ENCODE results near the gene C1orf216.
"Not testable (repeated sequence)": the region's sequence is repeated elsewhere in the genome, so short reads cannot be mapped to it uniquely, and the experiment has no call there.

C1orf216 gene, protein sequence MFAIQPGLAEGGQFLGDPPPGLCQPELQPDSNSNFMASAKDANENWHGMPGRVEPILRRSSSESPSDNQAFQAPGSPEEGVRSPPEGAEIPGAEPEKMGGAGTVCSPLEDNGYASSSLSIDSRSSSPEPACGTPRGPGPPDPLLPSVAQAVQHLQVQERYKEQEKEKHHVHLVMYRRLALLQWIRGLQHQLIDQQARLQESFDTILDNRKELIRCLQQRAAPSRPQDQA

GRCh38 chr1:35718492-35719336 lies at the start of gene C1orf216:
Gene C1orf216 (minus strand): TSS chr1:35718884. CDS start chr1:35716321, 2,563 bp downstream.
- DNase-seq, result peak; percentile 79

DNA sequence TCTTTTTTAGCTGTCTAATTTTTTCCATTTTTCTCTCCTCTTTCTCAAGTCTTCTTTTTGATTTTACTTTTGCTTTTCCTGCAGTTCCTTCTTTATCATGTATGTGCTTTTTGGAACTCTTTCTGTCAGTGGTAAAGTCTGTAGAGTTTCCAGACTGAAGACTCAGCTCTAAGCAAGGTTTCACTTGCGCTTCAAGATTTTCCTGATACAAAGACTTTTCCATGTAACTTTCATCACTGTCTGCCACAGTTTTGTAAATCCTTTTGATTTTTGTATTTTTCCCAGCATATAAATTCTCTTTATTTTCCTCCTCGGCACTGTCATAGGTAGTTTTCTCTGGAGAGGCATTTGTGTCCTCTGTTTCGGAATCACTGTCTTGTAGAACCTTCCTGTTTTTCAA lies 45.6 kb upstream of the C1orf216 start:
- no peak for DNase-seq

- no peak for DNase-seq
Observed at GRCh38 chr1:35763201-35763600, 44.5 kb upstream of the C1orf216 start.

- DNase-seq, result no peak
Observed at GRCh38 chr1:35762141-35762540, 43.5 kb upstream of the C1orf216 start.

- no peak for DNase-seq
Observed at GRCh38 chr1:35756064-35756463, 37.4 kb upstream of the C1orf216 start.

- DNase-seq, result no peak
Observed at GRCh38 chr1:35753626-35754260, 35.1 kb upstream of the C1orf216 start.

GRCh38 chr1:35748326-35748725 lies 29.6 kb upstream of the C1orf216 start:
- no peak for DNase-seq

GRCh38 chr1:35745124-35745730 lies 26.5 kb upstream of the C1orf216 start:
- DNase-seq, result no peak

- no peak for DNase-seq
Observed at GRCh38 chr1:35737120-35737519, 18.4 kb upstream of the C1orf216 start.

GRCh38 chr1:35727434-35728040 lies 8.9 kb upstream of the C1orf216 start:
- DNase-seq, result no peak

- peak; percentile 90 for DNase-seq
Observed at GRCh38 chr1:35726450-35727433, 8.1 kb upstream of the C1orf216 start.

DNA sequence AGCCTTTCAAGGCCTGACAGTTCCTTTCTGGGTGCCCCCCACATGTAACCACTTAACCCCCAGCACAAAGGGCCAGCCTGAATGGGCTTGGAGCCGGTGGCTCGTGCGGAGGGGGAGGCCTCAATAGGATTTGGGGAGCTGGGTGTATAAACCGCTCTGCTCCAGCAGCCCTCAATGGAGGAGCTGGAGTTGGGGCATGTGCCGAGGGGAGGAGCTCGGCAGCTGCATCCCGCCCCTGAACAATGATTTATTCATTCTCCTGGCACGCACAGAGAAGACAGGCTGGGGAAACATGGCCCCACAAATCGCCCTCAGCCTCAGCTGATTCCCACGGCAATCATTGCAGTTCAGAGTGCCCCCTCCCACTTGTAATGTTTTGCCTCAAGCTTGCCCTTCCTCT lies 6.9 kb upstream of the C1orf216 start:
- peak; percentile 76 for DNase-seq

- peak; percentile 63 for DNase-seq
Observed at GRCh38 chr1:35717911-35718476, 690 bp downstream of the C1orf216 start.

- peak; percentile 92 for DNase-seq
Observed at GRCh38 chr1:35715568-35716002, 3.1 kb downstream of the C1orf216 start.

DNA sequence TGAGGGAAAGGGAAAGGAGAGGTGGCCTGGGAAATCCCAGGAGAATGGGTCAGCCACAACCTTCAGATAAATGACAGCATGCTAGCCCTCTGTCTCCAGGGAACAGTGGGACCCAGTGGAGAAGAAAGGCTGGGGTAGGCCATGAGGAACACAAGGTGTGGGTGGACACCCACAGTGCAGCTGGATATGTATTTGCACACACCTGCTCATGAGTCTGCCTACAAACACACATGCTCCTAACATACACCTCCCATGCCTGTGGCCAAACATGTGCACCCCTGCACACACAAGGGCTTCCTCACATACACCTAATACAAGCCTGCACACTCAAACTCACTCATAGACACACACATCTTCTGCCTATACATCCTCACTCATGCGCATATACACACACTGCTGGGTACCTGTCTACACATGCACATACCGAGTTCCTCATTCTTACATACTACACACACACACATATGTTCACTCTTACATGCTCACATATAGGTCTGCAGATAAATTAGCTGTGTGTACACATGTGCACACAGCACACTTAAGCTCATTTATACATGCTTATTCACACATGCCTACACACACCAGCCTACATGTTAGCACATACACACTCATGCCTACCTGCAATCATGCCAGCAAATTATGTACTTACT lies 3.6 kb downstream of the C1orf216 start:
- DNase-seq, result no peak

DNA sequence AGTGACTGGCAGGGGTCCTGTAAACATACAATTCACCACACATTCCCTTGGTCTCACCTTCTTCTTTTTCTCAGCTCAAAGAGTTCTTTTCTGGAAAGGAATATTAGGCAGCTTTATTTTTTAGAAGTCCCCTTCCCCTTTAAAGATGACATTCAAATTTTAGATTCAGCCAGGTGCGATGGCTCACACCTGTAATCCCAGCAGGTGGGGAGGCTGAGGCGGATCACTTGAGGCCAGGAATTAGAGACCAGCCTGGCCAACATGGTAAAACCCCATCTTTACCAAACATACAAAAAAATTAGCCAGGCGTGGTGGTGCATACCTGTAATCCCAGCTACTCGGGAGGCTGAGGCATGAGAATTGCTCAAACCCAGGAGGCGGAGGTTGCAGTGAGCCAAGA lies 7.6 kb downstream of the C1orf216 start:
- DNase-seq, result not testable (repeated sequence)

DNA sequence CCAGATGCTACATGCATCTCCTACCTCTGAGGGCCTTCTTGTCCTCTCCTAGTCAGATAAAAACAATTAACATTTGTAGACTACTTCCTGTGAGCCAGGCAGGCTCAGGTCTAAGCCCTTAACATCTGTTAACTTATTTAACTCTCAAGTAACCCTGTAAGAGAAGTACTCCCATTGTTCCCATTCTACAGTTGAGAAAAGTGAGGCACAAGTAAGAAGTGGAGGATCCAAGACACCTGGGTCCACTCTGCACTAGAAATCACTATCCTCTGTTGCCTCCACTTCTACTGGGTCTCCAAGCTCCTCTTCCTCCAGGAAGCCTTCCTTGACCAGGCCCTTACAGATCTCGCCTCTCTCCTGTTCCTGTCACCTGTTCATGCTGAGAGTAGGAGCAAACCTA lies 9.7 kb downstream of the C1orf216 start:
- DNase-seq, result no peak

GRCh38 chr1:35708441-35708921 lies 10.2 kb downstream of the C1orf216 start:
- DNase-seq, result peak; percentile 84

GRCh38 chr1:35707601-35708440 lies 10.9 kb downstream of the C1orf216 start:
- peak; percentile 87 for DNase-seq
